HFF-Myc (cell line): ENCODE measurements around the gene SEMA3G.
A peak's percentile ranks its signal among the peaks of the same experiment; 100 is the strongest.

Experiments
- DNase-seq: peaks from one replicate; pipeline ENCODE4 v3.0.0-alpha.2; 2011; ENCODE audit warnings: low read depth; ENCODE audit errors: extremely low read depth
- H3K4me3 ChIP-seq: replicated peaks from 2 replicates; pipeline ENCODE4 v1.5.1; 2011; ENCODE audit warnings: low read depth, mild to moderate bottlenecking, control low read depth, low read length
- TF ChIP-seq, protein P1 (sequence below): IDR thresholded peaks from 2 replicates; pipeline ENCODE4 v1.5.1; 2012; ENCODE audit warnings: mild to moderate bottlenecking, low read depth, low read length, control low read depth; ENCODE audit errors: missing control alignments

SEMA3G gene

DNA sequence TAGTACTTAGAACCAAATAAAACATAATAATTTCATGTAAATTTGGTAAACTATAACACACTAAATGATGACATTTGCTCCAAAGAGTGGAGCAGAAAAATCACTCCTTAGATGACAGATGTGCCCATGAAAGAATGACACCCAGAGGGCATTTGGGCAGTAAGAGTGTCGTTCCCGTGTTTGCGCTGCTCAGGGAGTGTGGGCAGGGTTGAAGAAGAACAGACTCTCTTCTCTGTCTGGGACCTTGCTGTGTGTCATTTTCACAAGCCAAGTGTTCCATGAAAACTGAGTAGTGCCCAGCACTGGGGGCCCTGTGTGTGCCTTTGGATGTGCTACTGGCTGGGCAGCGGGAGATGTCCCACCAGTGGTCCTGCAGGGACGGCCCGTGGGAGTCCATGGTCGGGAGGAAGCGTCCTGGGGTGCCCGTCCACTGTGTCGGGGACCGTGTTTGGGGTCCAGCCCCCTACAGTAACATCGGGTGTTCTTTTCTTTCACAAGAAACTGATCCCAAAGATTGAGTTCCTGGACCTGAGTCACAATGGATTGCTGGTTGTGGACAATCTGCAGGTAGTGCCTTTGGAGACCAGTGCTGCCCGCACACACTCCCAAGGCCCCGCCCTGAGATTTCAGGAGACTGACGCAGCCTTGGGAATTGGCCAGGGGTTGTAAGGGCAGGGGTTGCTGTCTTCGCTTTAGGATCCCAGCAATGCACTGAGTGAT, 32.3 kb upstream of the SEMA3G start:
- H3K4me3 ChIP-seq = no peak overlapping the region
- DNase-seq = no peak
- TF ChIP-seq, protein P1, sequence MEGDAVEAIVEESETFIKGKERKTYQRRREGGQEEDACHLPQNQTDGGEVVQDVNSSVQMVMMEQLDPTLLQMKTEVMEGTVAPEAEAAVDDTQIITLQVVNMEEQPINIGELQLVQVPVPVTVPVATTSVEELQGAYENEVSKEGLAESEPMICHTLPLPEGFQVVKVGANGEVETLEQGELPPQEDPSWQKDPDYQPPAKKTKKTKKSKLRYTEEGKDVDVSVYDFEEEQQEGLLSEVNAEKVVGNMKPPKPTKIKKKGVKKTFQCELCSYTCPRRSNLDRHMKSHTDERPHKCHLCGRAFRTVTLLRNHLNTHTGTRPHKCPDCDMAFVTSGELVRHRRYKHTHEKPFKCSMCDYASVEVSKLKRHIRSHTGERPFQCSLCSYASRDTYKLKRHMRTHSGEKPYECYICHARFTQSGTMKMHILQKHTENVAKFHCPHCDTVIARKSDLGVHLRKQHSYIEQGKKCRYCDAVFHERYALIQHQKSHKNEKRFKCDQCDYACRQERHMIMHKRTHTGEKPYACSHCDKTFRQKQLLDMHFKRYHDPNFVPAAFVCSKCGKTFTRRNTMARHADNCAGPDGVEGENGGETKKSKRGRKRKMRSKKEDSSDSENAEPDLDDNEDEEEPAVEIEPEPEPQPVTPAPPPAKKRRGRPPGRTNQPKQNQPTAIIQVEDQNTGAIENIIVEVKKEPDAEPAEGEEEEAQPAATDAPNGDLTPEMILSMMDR = no peak

- H3K4me3 ChIP-seq = no peak overlapping the region
- TF ChIP-seq, protein P1 = no peak
- DNase-seq = no peak
These were observed 28.1 kb upstream of the SEMA3G start for GRCh38 chr3:52473026-52473425.

- TF ChIP-seq, protein P1 = no peak
- no peak for DNase-seq
- H3K4me3 ChIP-seq = no peak overlapping the region
These were observed 27.5 kb upstream of the SEMA3G start for GRCh38 chr3:52472239-52473000.

GRCh38 chr3:52471371-52472238, 26.7 kb upstream of the SEMA3G start:
- H3K4me3 ChIP-seq = no peak overlapping the region
- DNase-seq = no peak
- TF ChIP-seq, protein P1 = peak; percentile 62

DNA sequence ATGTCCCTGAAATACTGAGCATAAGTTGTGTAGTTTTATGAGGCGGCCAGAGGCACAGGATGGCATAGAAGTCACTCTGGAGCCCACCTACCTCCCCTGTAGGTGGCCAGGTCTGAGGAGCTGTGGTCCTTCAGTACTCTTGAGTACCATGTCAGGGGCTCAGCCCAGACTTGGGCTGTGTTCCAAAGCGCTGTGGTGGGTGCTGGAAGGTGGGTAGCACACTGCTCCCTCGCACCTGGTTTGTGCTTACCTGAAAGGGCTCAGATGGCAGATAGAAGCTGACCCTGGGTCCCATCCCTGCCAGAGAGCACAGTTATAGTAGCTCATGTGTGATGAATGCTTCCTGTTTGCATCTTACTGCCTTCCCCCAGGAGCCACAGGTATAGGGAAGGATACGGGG, 26.0 kb upstream of the SEMA3G start:
- TF ChIP-seq, protein P1 = no peak
- DNase-seq = no peak
- H3K4me3 ChIP-seq = no peak overlapping the region

DNA sequence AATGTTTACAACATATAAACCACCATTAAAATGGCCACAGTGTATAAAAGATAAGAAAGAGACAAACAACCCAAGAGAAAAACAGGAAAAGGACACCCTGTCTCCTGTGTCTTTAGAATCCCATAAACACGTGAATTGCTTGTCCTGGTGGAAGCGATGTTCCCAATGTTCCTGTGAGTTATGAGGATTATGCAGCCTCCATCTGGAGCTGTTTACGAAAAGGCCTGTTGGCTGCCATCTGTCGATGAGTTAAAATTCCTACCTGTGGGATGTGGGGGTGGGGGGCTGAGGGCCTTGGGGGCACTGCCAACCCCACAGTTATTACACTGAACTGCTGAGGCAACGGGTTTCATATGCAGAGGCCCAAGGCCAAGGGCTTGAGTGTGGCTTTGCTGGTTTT, 24.1 kb upstream of the SEMA3G start:
- no peak for DNase-seq
- TF ChIP-seq, protein P1 = no peak
- H3K4me3 ChIP-seq = no peak overlapping the region
